Measurements from ENCODE around the gene ACAP3. TPM values are rescaled to one million over a fixed set of nuclear protein-coding genes. Genes with fewer than 3 reads are reported as not detected.

ACAP3 gene
- total and polyA plus RNA-seq, 2 of the 4 experiments (the other 2 are of a cell fraction) = 13.3 to 58.2 TPM

GRCh38 chr1:1292851-1293250, 14.9 kb downstream of the ACAP3 start:
- H3K9me1 ChIP-seq (ENCODE audit: insufficient read depth, low read length) = no peaks in the 10 kb centered on the region
- TF ChIP-seq RFX5 (IDR thresholded peaks at IDR 0.05; ENCODE audit: low read depth, low read length) (no peak), SMC3 (IDR thresholded peaks at IDR 0.05; ENCODE audit: low read depth, low read length) (no peak), RCOR1 (IDR thresholded peaks at IDR 0.05; ENCODE audit: insufficient replicate concordance, low read length) (no peak), RAD21 (IDR thresholded peaks at IDR 0.05; ENCODE audit: low read length) (no peak), FOS (IDR thresholded peaks at IDR 0.05; ENCODE audit: low read depth, low read length) (no peak), USF2 (IDR thresholded peaks at IDR 0.05; ENCODE audit: low read depth, low read length) (no peak), MXI1 (IDR thresholded peaks at IDR 0.05; ENCODE audit: borderline replicate concordance, low read depth, low read length) (no peak), NFE2L2 (IDR thresholded peaks at IDR 0.05; ENCODE audit: low read depth, low read length) (no peak), MAFK (IDR thresholded peaks at IDR 0.05; ENCODE audit: low read depth, low read length) (no peak), MAZ (IDR thresholded peaks at IDR 0.05; ENCODE audit: borderline replicate concordance, low read depth, low read length) (no peak)
- DNase-seq (no peak), ATAC-seq (ENCODE audit: low read depth) (no peak)
- in situ Hi-C loops (cut with MboI; ENCODE audit: low sequenced_read_pairs) (no loop called here), dilution Hi-C loops (cut with HindIII; ENCODE audit: low sequenced_read_pairs, unreplicated experiment) (no loop called here), intact Hi-C loops (cut with micrococcal nuclease) (no loop called here)
- no peaks in the 10 kb centered on the region for H3K27me3 ChIP-seq (ENCODE audit: control insufficient read depth, insufficient read depth, low read length)
- no peak overlapping the region for H2AK9ac ChIP-seq (replicated peaks; ENCODE audit: low read depth, low read length, poor library complexity)
- H3K4me1 ChIP-seq (ENCODE audit: control insufficient read depth, insufficient read depth, low read length) = no peaks in the 10 kb centered on the region; the same call in 1 of the 2 replicates
- H2AK5ac ChIP-seq (ENCODE audit: low read depth, low read length) = no peak overlapping the region
- no peak overlapping the region for H2AFZ ChIP-seq (replicated peaks; ENCODE audit: low read length, poor library complexity)
- H2BK5ac ChIP-seq (ENCODE audit: low read depth, low read length, poor library complexity, severe bottlenecking) = no peak overlapping the region
- no peaks in the 10 kb centered on the region for H3K9me3 ChIP-seq (ENCODE audit: control insufficient read depth, insufficient read depth, low read length)
- H4K8ac ChIP-seq (ENCODE audit: low read depth in 2 of 2, low read length in 2 of 2) = no peak overlapping the region
- H2BK120ac ChIP-seq (ENCODE audit: low read depth, low read length) = no peak overlapping the region
- CTCF ChIA-PET = no interaction called here
- H3K56ac ChIP-seq (ENCODE audit: extremely low read depth, insufficient read depth, low read length) = no peak overlapping the region
- POLR2A ChIA-PET (ENCODE audit: unreplicated experiment) = no interaction called here
- H2BK20ac ChIP-seq (ENCODE audit: low read depth, low read length) = no peak overlapping the region
- no peak overlapping the region for H3K4me3 ChIP-seq (ENCODE audit: insufficient read depth, low read depth, low read length)
- no peak overlapping the region for H3K18ac ChIP-seq (ENCODE audit: low read depth, low read length)
- H3K4ac ChIP-seq (ENCODE audit: low read depth, low read length) = no peak overlapping the region
- no peak overlapping the region for H2BK15ac ChIP-seq (ENCODE audit: low read depth, low read length)
- H3K4me2 ChIP-seq (ENCODE audit: low read depth, low read length) = no peak overlapping the region
- H3K23ac ChIP-seq (ENCODE audit: low read depth, low read length) = no peak overlapping the region
- no peaks in the 10 kb centered on the region for H3K79me1 ChIP-seq (ENCODE audit: low read depth in 1 of 2, low read length in 2 of 2)
- no peak overlapping the region for H3K27ac ChIP-seq (ENCODE audit: insufficient read depth, low read length)
- H3K14ac ChIP-seq (replicated peaks; ENCODE audit: low read depth, low read length) = no peak overlapping the region
- WGBS, 2 experiments (ENCODE audit: extremely low coverage in 2 of 2, insufficient read length in 1 of 2) = 96% methylated on average over 5 of the region's 18 CpGs; no CpG with 5 or more reads in 1 of the 2 experiments
- BruUV-seq (replicated peaks) = no TSS peak
- no peak overlapping the region for H4K5ac ChIP-seq (ENCODE audit: low read depth, low read length)
- peaks cover 33% of the 10 kb centered on the region for H3K36me3 ChIP-seq (ENCODE audit: control insufficient read depth, insufficient read depth, low read length)
- no peak overlapping the region for H3K9ac ChIP-seq (ENCODE audit: low read depth, low read length)
- no peak overlapping the region for H4K91ac ChIP-seq (ENCODE audit: insufficient read depth, low read depth, low read length)
- peaks cover 13% of the 10 kb centered on the region for H4K20me1 ChIP-seq (ENCODE audit: insufficient read depth, low read length)
